22Rv1 (cell line): ENCODE data around the gene PIP5K1B.

Experiments
- H3K27ac ChIP-seq: fragments of 450-650 bp; 2 replicates; pipeline ENCODE4 v1.5.1; 2017
- CTCF ChIP-seq: fragments of 450-650 bp; IDR thresholded peaks from 2 replicates; pipeline ENCODE4 v1.5.1; 2017; ENCODE audit warnings: mild to moderate bottlenecking
- ZFX ChIP-seq: fragments of 450-650 bp; IDR thresholded peaks from 2 replicates; pipeline ENCODE4 v1.6.1; 2017; ENCODE audit warnings: antibody characterized with exemption, borderline replicate concordance

PIP5K1B gene

GRCh38 chr9:68727636-68728035 lies 22.6 kb downstream of the PIP5K1B start:
- TF ChIP-seq CTCF, result no peak
- H3K27ac ChIP-seq, result no peak overlapping the region

- TF ChIP-seq ZFX (no peak), CTCF (no peak)
- no peak overlapping the region for H3K27ac ChIP-seq
Observed at GRCh38 chr9:68728731-68729130, 23.7 kb downstream of the PIP5K1B start.

GRCh38 chr9:68730570-68731235 lies 25.7 kb downstream of the PIP5K1B start:
- no peak for TF ChIP-seq ZFX
- TF ChIP-seq CTCF, result no peak

GRCh38 chr9:68731857-68732256 lies 26.8 kb downstream of the PIP5K1B start:
- no peak for TF ChIP-seq ZFX
- no peak for TF ChIP-seq CTCF
- H3K27ac ChIP-seq, result no peak overlapping the region

More at GRCh38 chr9:68730570-68731235, 25.7 kb downstream of the PIP5K1B start:
- H3K27ac ChIP-seq, result no peak overlapping the region

GRCh38 chr9:68732405-68733020 lies 27.5 kb downstream of the PIP5K1B start:
- no peak overlapping the region for H3K27ac ChIP-seq
- no peak for TF ChIP-seq ZFX
- no peak for TF ChIP-seq CTCF

GRCh38 chr9:68733021-68733405 lies 28.0 kb downstream of the PIP5K1B start:
- H3K27ac ChIP-seq, result no peak overlapping the region
- TF ChIP-seq ZFX (no peak), CTCF (no peak)

- H3K27ac ChIP-seq, result no peak overlapping the region
- no peak for TF ChIP-seq ZFX
- TF ChIP-seq CTCF, result no peak
Observed at GRCh38 chr9:68738358-68738757, 33.3 kb downstream of the PIP5K1B start.
